Lower lobe of right lung (tissue), 2 donors: ENCODE results near the gene PCBP3. TPM values are rescaled to one million over a fixed set of nuclear protein-coding genes. Genes with fewer than 3 reads are reported as not detected.

Source experiments
- ATAC-seq, 2 donors: fragments of 200-7000 bp; cut with Tn5 transposase; one replicate each; pipeline ENCODE4 v1.9.1; 2020 to 2022; ENCODE audit warnings: mild to moderate bottlenecking in 2 of 2, moderate library complexity in 2 of 2
- DNase-seq: peaks from one replicate; pipeline ENCODE4 v3.0.0-alpha.2; 2020
- H3K27ac ChIP-seq: fragments of 200-600 bp; one replicate; pipeline ENCODE4 v1.8.0; 2022
- H3K27me3 ChIP-seq: fragments of 200-600 bp; one replicate; pipeline ENCODE4 v1.8.0; 2022; ENCODE audit warnings: low read depth
- H3K36me3 ChIP-seq: fragments of 200-600 bp; one replicate; pipeline ENCODE4 v1.8.0; 2022; ENCODE audit warnings: mild to moderate bottlenecking
- H3K4me1 ChIP-seq: fragments of 200-600 bp; one replicate; pipeline ENCODE4 v1.8.0; 2022
- H3K4me3 ChIP-seq: fragments of 200-600 bp; one replicate; pipeline ENCODE4 v1.8.0; 2022; ENCODE audit warnings: mild to moderate bottlenecking
- H3K9me3 ChIP-seq: fragments of 200-600 bp; one replicate; pipeline ENCODE4 v1.8.0; 2022
- CTCF ChIP-seq: fragments of 200-600 bp; IDR thresholded peaks from one replicate; pipeline ENCODE4 v1.8.0; 2022; ENCODE audit warnings: antibody characterized with exemption, mild to moderate bottlenecking
- intact Hi-C: fragments of 100-400 bp; cut with DNase I; formaldehyde crosslinking; loops from one replicate; pipeline ENCODE4 v1.11.0; 2022
- total RNA-seq: library from RNA; stranded (reverse); fragmentation: NEBNext Ultra II Directional; extraction: Animal tissue kit (Norgen Biotek cat#: 25700); gene quantifications from one replicate; pipeline ENCODE4 v1.2.1, GENCODE V29; 2021
- donor health status: DM: no; HTN: yes; CAD: no; lungs with severe emphysema.

Gene PCBP3
- total RNA-seq, 1 donor from 2014 or later: 4.5 TPM

- Histone ChIP-seq H3K36me3 (no peaks in the 10 kb centered on the region), H3K27me3 (peaks cover 14% of the 10 kb centered on the region), H3K4me1 (peaks cover 4% of the 10 kb centered on the region), H3K9me3 (no peaks in the 10 kb centered on the region), H3K27ac (no peak overlapping the region), H3K4me3 (no peak overlapping the region)
- no peak for TF ChIP-seq CTCF
- no peak for DNase-seq
- intact Hi-C loops: no loop called here
- no peak for ATAC-seq
Observed at GRCh38 chr21:45639206-45640000, 4.1 kb upstream of the PCBP3 start.

- Histone ChIP-seq H3K27ac (no peak overlapping the region), H3K9me3 (no peaks in the 10 kb centered on the region), H3K27me3 (peaks cover 14% of the 10 kb centered on the region), H3K36me3 (no peaks in the 10 kb centered on the region), H3K4me3 (no peak overlapping the region), H3K4me1 (peaks cover 7% of the 10 kb centered on the region)
- no peak for TF ChIP-seq CTCF
- DNase-seq: no peak
- no peak for ATAC-seq
- intact Hi-C loops: no loop called here
Observed at GRCh38 chr21:45640001-45640887, 3.3 kb upstream of the PCBP3 start.

- ATAC-seq: no peak
- Histone ChIP-seq H3K27ac (no peak overlapping the region), H3K9me3 (no peaks in the 10 kb centered on the region), H3K36me3 (no peaks in the 10 kb centered on the region), H3K4me1 (peaks cover 7% of the 10 kb centered on the region), H3K27me3 (peaks cover 14% of the 10 kb centered on the region), H3K4me3 (no peak overlapping the region)
- no peak for TF ChIP-seq CTCF
- DNase-seq: no peak
- intact Hi-C loops: no loop called here
Observed at GRCh38 chr21:45640888-45641479, 2.5 kb upstream of the PCBP3 start.

- peaks cover 14% of the 10 kb centered on the region for H3K27me3 ChIP-seq
- H3K27ac ChIP-seq: no peak overlapping the region
- no peaks in the 10 kb centered on the region for H3K36me3 ChIP-seq
- peaks cover 7% of the 10 kb centered on the region for H3K4me1 ChIP-seq
- intact Hi-C loops: no loop called here
- ATAC-seq: no peak
- H3K4me3 ChIP-seq: no peak overlapping the region
- TF ChIP-seq CTCF: no peak
- no peaks in the 10 kb centered on the region for H3K9me3 ChIP-seq
- no peak for DNase-seq
Observed at GRCh38 chr21:45641480-45642035, 2.0 kb upstream of the PCBP3 start.

- H3K27me3 ChIP-seq: peaks cover 14% of the 10 kb centered on the region
- H3K4me3 ChIP-seq: peak overlapping the region; percentile 41
- no peak overlapping the region for H3K27ac ChIP-seq
- DNase-seq (no peak), ATAC-seq (peak in 1 of 2 donors; percentile 18)
- no peaks in the 10 kb centered on the region for H3K9me3 ChIP-seq
- intact Hi-C loops: no loop called here
- TF ChIP-seq CTCF: no peak
- peaks cover 7% of the 10 kb centered on the region for H3K4me1 ChIP-seq
- H3K36me3 ChIP-seq: no peaks in the 10 kb centered on the region
Observed at GRCh38 chr21:45642122-45642813, 1.3 kb upstream of the PCBP3 start.
